IPS-20b (cell line): ENCODE results near the gene HOXD3.

Source experiments
- H3K27ac ChIP-seq: one replicate; pipeline ENCODE4 v1.5.1; 2013; ENCODE audit warnings: low read length
- H3K27me3 ChIP-seq: 2 replicates; pipeline ENCODE4 v1.6.1; 2013; ENCODE audit warnings: mild to moderate bottlenecking, low read length, inconsistent platforms; ENCODE audit not compliant: insufficient read depth
- H3K36me3 ChIP-seq: 2 replicates; pipeline ENCODE4 v1.6.1; 2013; ENCODE audit warnings: low read depth, mild to moderate bottlenecking, inconsistent platforms, low read length, moderate library complexity; ENCODE audit not compliant: insufficient read depth
- H3K4me1 ChIP-seq: 2 replicates; pipeline ENCODE4 v1.6.1; 2013; ENCODE audit warnings: mild to moderate bottlenecking, control low read depth, inconsistent platforms, low read length, moderate library complexity; ENCODE audit not compliant: insufficient read depth
- H3K4me3 ChIP-seq: 2 replicates; pipeline ENCODE4 v1.5.1; 2013; ENCODE audit warnings: mild to moderate bottlenecking, low read length, inconsistent platforms
- H3K9ac ChIP-seq: 2 replicates; pipeline ENCODE4 v1.6.1; 2013; ENCODE audit warnings: low read depth, mild to moderate bottlenecking, inconsistent platforms, low read length, moderate library complexity
- H3K9me3 ChIP-seq: 2 replicates; pipeline ENCODE4 v1.6.1; 2013; ENCODE audit warnings: mild to moderate bottlenecking, low read depth, low read length, inconsistent platforms; ENCODE audit not compliant: insufficient read depth

The HOXD3 gene

GRCh38 chr2:176156807-176157498 is at the start of gene HOXD3:
TSS of gene HOXD3 (plus strand) at chr2:176157307. CDS start at chr2:176169115, 11,808 bp downstream.
- Histone ChIP-seq H3K27me3 (peaks cover 100% of the 10 kb centered on the region), H3K9me3 (peaks cover 5% of the 10 kb centered on the region; the same call in 1 of the 2 replicates), H3K27ac (no peak within 1 kb of the TSS), H3K36me3 (no peaks in the 10 kb centered on the region), H3K9ac (no peak within 1 kb of the TSS), H3K4me1 (no peaks in the 10 kb centered on the region), H3K4me3 (no peak within 1 kb of the TSS)

DNA sequence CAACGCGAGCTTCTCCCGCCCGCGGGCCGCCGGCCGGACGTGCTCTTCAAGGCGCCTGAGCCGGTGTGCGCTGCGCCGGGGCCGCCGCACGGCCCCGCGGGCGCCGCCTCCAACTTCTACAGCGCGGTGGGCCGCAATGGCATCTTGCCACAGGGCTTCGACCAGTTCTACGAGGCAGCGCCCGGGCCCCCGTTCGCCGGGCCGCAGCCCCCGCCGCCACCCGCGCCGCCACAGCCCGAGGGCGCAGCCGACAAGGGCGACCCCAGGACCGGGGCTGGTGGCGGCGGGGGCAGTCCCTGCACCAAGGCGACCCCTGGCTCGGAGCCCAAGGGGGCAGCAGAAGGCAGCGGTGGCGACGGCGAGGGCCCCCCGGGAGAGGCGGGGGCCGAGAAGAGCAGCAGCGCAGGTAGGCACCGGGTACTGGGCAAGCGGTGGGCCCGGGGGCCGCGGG is 49.4 kb upstream of the HOXD3 start:
- Histone ChIP-seq H3K9ac (no peak overlapping the region), H3K4me1 (no peaks in the 10 kb centered on the region), H3K36me3 (no peaks in the 10 kb centered on the region), H3K27ac (no peak overlapping the region), H3K27me3 (peaks cover 100% of the 10 kb centered on the region), H3K9me3 (no peaks in the 10 kb centered on the region; the same call in 1 of the 2 replicates), H3K4me3 (no peak overlapping the region)

- Histone ChIP-seq H3K27me3 (peaks cover 100% of the 10 kb centered on the region), H3K27ac (no peak overlapping the region), H3K9ac (no peak overlapping the region), H3K36me3 (no peaks in the 10 kb centered on the region), H3K4me3 (no peak overlapping the region), H3K4me1 (no peaks in the 10 kb centered on the region), H3K9me3 (no peaks in the 10 kb centered on the region; the same call in 1 of the 2 replicates)
Observed at GRCh38 chr2:176109192-176109901, 47.8 kb upstream of the HOXD3 start.

- H3K4me3 ChIP-seq = no peak overlapping the region
- no peaks in the 10 kb centered on the region for H3K4me1 ChIP-seq
- no peak overlapping the region for H3K9ac ChIP-seq
- H3K9me3 ChIP-seq = no peaks in the 10 kb centered on the region; the same call in 1 of the 2 replicates
- no peak overlapping the region for H3K27ac ChIP-seq
- peaks cover 100% of the 10 kb centered on the region for H3K27me3 ChIP-seq
- no peaks in the 10 kb centered on the region for H3K36me3 ChIP-seq
Observed at GRCh38 chr2:176109946-176110345, 47.2 kb upstream of the HOXD3 start.

- no peak overlapping the region for H3K4me3 ChIP-seq
- no peaks in the 10 kb centered on the region for H3K4me1 ChIP-seq
- no peak overlapping the region for H3K9ac ChIP-seq
- H3K36me3 ChIP-seq = no peaks in the 10 kb centered on the region
- H3K27ac ChIP-seq = no peak overlapping the region
- peaks cover 100% of the 10 kb centered on the region for H3K27me3 ChIP-seq
- no peaks in the 10 kb centered on the region; the same call in 1 of the 2 replicates for H3K9me3 ChIP-seq
Observed at GRCh38 chr2:176110415-176111308, 46.4 kb upstream of the HOXD3 start.

DNA sequence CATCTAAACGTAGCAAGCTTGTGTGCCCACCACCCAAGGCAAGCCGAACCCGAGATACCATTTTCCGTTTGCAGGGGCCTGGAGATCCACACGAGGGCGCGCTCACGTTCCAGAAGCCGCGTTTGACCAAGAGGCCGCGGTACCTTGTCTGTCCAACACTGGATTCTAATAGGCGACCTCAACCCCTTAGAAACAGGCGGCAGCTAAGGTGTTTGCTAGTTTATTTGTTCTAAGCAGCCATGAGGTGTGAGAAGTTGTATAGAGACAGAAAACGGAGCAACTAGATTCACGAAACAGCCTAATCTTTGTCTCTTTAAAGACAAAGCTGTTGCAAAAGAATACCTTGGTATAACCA is 45.8 kb upstream of the HOXD3 start:
- H3K9me3 ChIP-seq = no peaks in the 10 kb centered on the region; the same call in 1 of the 2 replicates

DNA sequence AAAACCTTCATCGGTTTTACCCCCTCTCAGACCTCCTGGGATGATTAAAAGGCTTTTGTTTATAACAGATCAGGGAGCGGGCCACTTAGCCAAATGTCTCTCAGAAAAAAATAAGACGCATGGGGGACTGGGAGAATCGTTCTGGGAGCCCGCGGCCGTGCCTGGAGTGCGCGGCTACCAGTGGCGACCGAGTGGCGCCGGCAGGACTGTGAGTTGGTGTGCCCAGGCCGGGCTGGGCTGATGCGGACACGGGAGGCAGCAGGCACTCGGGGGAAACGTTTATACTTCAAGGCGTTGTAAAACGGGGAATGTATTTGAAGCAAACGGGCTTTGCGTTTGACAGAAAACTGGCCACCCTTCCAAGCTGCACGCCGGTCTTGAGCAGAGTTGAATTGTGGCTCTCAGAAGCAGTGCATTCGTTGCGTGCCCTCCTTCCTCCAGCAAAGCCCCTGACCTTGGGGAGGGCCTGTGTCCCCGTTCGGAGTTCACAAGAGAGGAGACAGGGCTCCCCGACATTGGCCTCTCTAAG is 45.2 kb upstream of the HOXD3 start:
- peaks cover 100% of the 10 kb centered on the region for H3K27me3 ChIP-seq
- H3K36me3 ChIP-seq = no peaks in the 10 kb centered on the region
- H3K9ac ChIP-seq = no peak overlapping the region
- H3K4me1 ChIP-seq = no peaks in the 10 kb centered on the region
- H3K9me3 ChIP-seq = peaks cover 4% of the 10 kb centered on the region
- H3K4me3 ChIP-seq = no peak overlapping the region
- H3K27ac ChIP-seq = no peak overlapping the region

More for the DNA sequence above, 45.8 kb upstream of the HOXD3 start:
- Histone ChIP-seq H3K4me3 (no peak overlapping the region), H3K27ac (no peak overlapping the region), H3K9ac (no peak overlapping the region), H3K27me3 (peaks cover 100% of the 10 kb centered on the region), H3K4me1 (no peaks in the 10 kb centered on the region), H3K36me3 (no peaks in the 10 kb centered on the region)

GRCh38 chr2:176112375-176113302 is 44.5 kb upstream of the HOXD3 start:
- H3K27me3 ChIP-seq = peaks cover 100% of the 10 kb centered on the region
- H3K4me3 ChIP-seq = no peak overlapping the region

DNA sequence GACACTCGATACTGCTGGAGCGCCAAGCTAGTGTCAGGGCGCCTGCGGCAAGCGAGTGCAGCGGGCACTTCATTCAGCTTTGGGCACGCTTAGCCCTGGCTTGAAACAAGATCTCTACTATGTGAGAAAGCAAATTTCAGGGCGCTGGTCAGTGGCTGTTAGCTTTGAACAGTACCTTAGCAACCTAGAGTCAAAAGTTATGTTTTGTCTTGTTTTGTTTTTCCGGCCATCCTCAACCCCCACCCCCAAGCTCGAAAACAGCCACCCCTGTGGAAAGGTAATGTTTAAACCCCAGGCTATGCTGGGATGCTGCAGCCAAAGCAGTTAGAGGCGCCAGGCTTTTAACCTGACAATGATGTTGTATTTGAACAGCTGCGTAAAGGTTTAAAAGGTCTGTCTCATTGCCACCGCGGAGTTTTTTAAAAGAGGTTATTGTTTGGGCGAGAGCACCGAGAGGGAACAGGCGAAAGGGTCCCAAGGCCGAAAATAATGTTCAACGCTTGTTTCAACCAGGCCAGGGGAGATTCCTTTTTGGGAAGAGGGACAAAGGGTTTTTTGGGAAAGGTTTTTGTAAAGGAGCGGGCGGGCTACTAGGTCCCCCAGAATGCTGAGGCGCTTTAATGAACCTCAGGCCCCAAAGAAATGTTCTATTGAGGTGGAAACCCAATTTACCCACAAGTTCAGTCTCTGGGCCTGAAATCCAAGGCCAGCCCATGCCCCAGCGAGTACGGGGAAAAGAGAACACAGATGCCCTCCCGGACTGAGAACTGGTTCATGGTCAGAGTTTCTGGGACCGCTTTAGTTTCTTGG is 42.8 kb upstream of the HOXD3 start:
- Histone ChIP-seq H3K4me1 (no peaks in the 10 kb centered on the region), H3K27ac (no peak overlapping the region), H3K4me3 (no peak overlapping the region), H3K9me3 (peaks cover 6% of the 10 kb centered on the region), H3K36me3 (no peaks in the 10 kb centered on the region), H3K9ac (no peak overlapping the region), H3K27me3 (peaks cover 100% of the 10 kb centered on the region)

More at GRCh38 chr2:176112375-176113302, 44.5 kb upstream of the HOXD3 start:
- no peak overlapping the region for H3K27ac ChIP-seq
- no peak overlapping the region for H3K9ac ChIP-seq
- H3K36me3 ChIP-seq = no peaks in the 10 kb centered on the region
- no peaks in the 10 kb centered on the region for H3K4me1 ChIP-seq
- peaks cover 6% of the 10 kb centered on the region for H3K9me3 ChIP-seq
